ENCODE measurements around the gene HEATR5A.
"Not testable (repeated sequence)": the region's sequence is repeated elsewhere in the genome, so short reads cannot be mapped to it uniquely, and the experiment has no call there.

HEATR5A gene

DNA sequence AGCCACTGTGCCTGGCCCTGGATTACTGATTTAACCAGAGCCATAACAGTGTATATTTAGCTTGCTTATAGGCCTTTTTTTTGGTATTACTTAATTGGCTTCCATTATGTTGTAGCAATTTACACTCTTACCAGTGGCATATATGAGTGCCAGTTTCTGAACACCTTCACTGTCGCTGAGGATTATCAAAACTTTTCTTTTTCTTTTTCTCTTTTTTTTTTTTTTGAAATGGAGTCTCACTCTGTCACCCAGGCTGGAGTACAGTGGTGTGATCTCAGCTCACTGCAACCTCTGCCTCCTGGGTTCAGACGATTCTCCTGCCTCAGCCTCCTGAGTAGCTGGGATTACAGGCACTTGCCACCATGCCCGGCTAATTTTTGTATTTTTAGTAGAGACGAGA is 164.4 kb downstream of the HEATR5A start:
- DNase-seq, result not testable (repeated sequence)

DNA sequence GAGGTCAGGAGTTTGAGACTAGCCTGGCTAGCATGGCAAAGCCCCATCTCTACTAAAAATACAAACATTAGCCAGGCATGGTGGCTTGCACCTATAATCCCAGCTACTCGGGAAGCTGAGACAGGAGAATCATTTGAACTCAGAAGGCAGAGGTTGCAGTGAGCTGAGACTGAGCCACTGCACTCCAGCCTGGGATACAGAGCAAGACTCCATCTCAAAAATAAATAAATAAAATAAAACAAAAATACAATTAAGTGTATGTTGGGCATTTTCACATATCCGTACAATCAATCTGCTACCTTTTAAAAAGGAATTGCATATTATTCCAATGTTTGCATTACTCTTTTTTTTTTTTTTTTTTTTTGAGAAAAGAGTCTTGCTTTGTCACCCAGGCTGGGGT is 165.1 kb downstream of the HEATR5A start:
- DNase-seq, result no peak

DNA sequence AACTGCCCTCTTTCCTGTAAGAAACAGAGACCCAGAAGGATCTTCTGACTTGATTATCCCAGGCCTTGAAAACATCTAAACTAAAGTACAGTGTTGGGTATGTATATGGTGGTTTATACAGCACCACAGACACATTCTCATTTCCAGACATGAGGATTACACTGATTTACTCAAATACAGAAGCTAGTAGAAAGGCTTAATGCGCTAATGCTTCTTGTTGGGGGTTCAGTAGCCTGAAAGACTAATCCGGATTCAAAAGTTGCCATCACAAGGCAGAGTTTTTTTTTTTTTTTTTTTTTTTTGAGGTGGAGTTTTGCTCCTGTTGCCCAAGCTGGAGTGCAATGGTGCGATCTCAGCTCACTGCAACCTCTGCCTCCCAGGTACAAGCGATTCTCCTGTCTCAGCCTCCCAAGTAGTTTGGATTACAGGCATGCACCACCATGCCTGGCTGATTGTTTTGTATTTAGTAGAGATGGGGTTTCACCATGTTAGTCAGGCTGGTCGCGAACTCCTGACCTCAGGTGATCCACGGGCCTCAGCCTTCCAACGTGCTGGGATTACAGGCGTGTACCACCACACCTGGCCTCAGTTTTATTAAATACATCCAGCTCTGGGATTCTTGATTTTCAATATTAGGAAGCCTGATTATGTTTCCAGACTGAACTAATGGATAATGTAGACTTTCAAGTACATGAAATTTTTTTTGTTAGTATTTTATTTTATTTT is 166.4 kb downstream of the HEATR5A start:
- no peak for DNase-seq

DNA sequence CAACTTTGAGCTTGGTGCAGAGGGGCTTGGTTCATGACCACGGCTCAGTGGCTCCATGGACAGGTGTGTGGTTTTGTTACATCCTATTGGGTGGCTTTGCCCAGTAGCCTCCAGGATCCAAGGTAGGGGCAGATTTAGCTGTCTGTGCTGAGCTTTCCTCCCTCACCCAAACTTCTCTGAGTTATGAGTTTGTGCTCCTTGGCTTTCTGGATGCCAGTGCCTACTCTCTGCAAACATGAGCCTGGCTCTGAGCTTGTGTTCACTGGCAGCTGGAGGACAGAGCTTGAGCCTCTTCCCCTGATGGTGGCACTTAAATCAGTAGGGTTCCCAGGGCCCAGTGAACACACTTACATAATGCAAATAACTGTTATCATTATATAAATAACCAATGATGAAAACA is 167.5 kb downstream of the HEATR5A start:
- peak; percentile 16 for DNase-seq

DNA sequence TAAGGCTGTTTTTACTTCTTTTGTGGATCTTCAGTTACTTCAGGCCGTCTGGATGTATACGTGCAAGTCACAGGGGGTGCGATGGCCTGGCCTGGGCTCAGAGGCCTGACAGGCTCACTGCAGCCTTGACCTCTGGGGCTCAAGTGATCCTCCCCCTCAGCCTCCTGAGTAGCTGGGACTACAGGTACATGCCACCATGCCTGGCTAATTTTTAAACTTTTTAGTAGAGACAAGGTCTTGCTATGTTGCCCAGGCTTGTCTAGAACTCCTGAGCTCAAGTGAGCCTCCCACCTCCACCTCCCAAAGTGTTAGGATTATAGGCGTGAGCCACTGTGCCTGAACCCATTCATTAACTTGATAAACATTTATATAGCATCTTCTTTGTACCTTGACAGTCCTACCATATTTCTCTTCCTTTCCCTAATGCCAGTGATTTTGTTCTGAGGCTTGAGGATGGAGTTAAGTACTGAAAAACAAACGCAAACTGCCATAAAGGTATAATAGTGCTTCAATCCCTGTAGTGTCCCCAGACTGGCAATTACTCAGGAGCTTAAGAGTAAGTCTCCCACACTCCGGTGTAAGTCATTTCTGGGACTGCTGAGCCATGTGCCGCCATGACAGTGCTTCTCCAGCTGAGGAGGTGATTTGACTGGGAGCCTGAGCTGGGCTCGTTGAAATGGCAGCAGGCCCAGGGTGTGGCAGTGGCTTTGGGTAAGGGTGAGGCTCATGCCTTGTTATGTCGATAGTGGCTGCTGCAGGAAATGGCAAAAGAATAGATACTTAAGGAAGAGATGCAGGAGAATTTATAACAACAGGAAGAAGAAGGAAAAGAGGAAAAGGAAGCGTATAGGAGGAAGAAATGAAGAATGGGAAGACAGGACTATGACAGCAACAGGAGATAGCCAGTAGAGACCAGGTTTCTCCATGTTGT is 169.1 kb downstream of the HEATR5A start:
- DNase-seq, result peak; percentile 81

DNA sequence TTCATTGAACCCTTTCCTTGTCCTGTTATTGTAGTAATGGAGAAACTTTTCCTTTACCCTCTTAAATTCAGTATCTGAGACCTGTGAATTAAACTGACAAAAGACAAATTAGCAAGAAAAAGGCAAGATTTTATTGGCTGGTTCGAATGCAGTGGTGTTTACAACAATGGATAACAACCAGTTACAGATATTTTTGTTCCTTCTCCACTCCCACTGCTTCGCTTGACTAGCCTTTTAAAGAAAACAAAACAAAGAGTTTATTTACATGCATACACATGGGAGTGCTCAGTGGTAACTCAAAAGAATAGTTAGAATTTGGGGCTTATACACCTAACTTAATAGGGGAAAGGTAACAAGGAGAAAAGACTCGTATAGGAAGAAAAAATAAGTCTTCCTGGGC is 175.7 kb downstream of the HEATR5A start:
- DNase-seq, result no peak

DNA sequence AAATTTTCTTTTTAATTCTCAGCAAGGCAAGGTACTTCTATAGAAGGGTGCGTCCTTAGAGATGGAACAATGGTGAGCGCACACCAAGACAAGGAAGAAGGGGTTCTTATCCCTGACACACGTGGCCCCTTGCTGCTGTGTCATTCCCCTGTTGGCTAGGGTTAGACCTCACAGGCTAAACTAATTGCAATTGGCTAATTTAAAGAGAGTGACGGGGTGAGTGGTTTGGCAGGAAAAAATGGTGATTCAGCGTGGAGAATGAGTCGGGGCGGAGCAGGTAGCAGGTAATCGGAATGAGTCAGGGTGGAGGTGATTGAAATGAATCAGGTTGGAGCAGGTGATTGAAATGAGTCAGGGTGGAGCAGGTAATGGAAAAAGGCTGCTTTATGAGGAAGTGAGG is 176.5 kb downstream of the HEATR5A start:
- DNase-seq, result no peak

DNA sequence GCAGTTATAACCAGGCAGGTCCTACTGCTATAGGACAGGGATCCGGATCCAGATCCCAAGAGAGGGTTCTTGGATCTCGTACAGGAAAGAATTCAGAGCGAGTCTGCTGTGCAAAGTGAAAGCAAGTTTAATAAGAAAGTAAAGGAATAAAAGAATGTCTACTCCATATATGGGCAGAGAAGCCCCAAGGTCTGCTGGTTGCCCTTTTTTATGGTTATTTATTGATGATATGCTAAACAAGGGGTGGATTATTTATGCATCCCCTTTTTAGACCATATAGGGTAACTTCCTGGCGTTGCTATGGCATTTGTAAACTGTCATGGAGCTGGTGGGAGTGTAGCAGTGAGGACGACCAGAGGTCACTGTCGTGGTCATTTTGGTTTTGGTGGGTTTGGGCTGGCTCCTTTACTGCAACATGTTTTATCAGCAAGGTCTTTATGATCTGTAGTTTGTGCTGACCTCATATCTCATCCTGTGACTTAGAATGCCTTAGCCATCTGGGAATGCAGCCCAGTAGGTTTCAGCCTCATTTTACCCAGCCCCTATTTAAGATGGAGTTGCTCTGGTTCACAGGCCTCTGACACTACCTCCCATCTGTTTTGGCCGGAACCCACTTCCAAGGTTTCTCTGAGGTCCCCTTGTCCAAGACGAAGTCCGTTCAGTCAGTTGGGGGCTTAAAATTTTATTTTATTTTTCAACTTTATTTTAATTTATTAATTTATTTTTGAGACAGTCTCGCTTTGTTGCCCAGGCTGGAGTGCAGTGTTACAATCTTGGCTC is 178.0 kb downstream of the HEATR5A start:
- not testable (repeated sequence) for DNase-seq

Data from NCI-H69 (cell line).